GM12892 (cell line): Measurements from ENCODE around the gene TOMM40L.

Experiments
- POLR2AphosphoS5 ChIP-seq: IDR thresholded peaks from 2 replicates; pipeline ENCODE4 v1.6.1; 2011; ENCODE audit warnings: low read depth, low read length, control low read depth
- TAF1 ChIP-seq: IDR thresholded peaks from 2 replicates; pipeline ENCODE4 v1.6.1; 2011; ENCODE audit warnings: low read depth, mild to moderate bottlenecking, control low read depth, low read length, borderline replicate concordance

DNA sequence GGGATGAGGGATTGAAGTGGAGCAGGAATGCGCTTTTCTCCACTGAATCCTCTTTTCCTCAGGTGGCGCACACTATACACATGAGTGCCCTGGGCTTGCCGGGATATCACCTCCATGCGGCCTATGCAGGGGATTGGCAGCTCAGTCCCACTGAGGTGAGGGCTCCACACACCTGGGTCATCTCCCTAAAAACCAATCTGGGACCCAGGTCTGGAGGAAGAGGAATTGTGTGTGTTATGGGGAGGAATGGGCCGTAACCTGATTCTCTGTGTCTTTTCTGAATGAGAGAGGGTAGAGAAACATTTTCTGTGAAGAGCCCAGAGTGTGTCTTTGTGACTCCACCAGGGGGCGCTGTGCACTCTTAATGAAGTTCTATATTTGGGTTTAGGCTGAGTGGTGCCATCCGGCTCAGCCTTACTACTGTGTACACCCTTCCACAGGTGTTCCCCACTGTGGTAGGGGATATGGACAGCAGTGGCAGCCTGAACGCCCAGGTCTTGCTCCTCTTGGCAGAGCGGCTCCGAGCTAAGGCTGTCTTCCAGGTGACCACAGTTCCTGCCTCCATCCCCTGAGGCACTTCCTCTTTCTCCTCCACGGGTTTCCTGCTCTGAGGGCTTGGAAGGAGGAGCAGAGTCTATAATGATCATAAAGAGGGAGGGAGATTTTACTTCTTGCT, 1.5 kb downstream of the TOMM40L start:
- TF ChIP-seq TAF1: no peak
- TF ChIP-seq POLR2AphosphoS5: no peak
